IMR-90 (cell line): ENCODE results near the gene CHD3. TPM values are rescaled to one million over a fixed set of nuclear protein-coding genes. Genes with fewer than 3 reads are reported as not detected.
A peak's percentile ranks its signal among the peaks of the same experiment; 100 is the strongest.

ENCODE experiments used
- ATAC-seq: fragments of 200-7000 bp; cut with Tn5 transposase; 2 replicates; pipeline ENCODE4 v1.9.1; 2020; ENCODE audit warnings: low read depth, mild to moderate bottlenecking, moderate library complexity
- BruUV-seq: library from RNA; stranded (reverse); fragments of 400-500 nt; replicated peaks from 2 replicates; lab custom pipeline; 2021; lab: Mats Ljungman, UMichigan
- CTCF ChIA-PET: fragments of 300-600 bp; formaldehyde crosslinking; extraction: SDS; loops from one replicate; lab custom pipeline; 2021; ENCODE audit warnings: antibody characterized with exemption; lab: Yijun Ruan, JAX
- POLR2A ChIA-PET: fragments of 300-600 bp; sonication (Branson Sonifier 250); formaldehyde crosslinking; loops from one replicate; lab custom pipeline; 2022; ENCODE audit warnings: antibody characterized with exemption; ENCODE audit not compliant: unreplicated experiment; lab: Charles Lee
- DNase-seq: peaks from one replicate; pipeline ENCODE4 v3.0.0; 2013
- H2AFZ ChIP-seq: replicated peaks from 2 replicates; pipeline ENCODE3; 2013; ENCODE audit warnings: low read length, mild to moderate bottlenecking; ENCODE audit not compliant: poor library complexity
- H2AK5ac ChIP-seq: 2 replicates; pipeline ENCODE4 v1.6.1; 2013; ENCODE audit warnings: low read depth, low read length, inconsistent platforms
- H2AK9ac ChIP-seq: replicated peaks from 2 replicates; pipeline ENCODE3; 2013; ENCODE audit warnings: mild to moderate bottlenecking, low read depth, low read length, moderate library complexity; ENCODE audit not compliant: poor library complexity
- H2BK120ac ChIP-seq: 2 replicates; pipeline ENCODE4 v1.6.1; 2013; ENCODE audit warnings: low read depth, low read length, inconsistent platforms
- H2BK15ac ChIP-seq: 3 replicates; pipeline ENCODE4 v1.6.1; 2013; ENCODE audit warnings: low read depth, low read length, inconsistent platforms
- H2BK20ac ChIP-seq: 2 replicates; pipeline ENCODE4 v1.6.1; 2013; ENCODE audit warnings: low read depth, mild to moderate bottlenecking, inconsistent platforms, low read length, moderate library complexity
- H2BK5ac ChIP-seq: 2 replicates; pipeline ENCODE4 v1.6.1; 2013; ENCODE audit warnings: mild to moderate bottlenecking, low read depth, low read length, inconsistent platforms; ENCODE audit not compliant: poor library complexity, severe bottlenecking
- H3K14ac ChIP-seq: replicated peaks from 2 replicates; pipeline ENCODE4 v1.6.1; 2013; ENCODE audit warnings: low read depth, low read length, inconsistent platforms
- H3K18ac ChIP-seq: 2 replicates; pipeline ENCODE4 v1.6.1; 2013; ENCODE audit warnings: low read depth, low read length, control low read depth
- H3K23ac ChIP-seq: 2 replicates; pipeline ENCODE4 v1.6.1; 2013; ENCODE audit warnings: low read depth, low read length, inconsistent platforms
- H3K27ac ChIP-seq: 2 replicates; pipeline ENCODE4 v1.5.1; 2013; ENCODE audit warnings: mild to moderate bottlenecking, control low read depth, low read length; ENCODE audit not compliant: insufficient read depth
- H3K27me3 ChIP-seq: 2 replicates; pipeline ENCODE4 v1.6.1; 2013; ENCODE audit warnings: low read length; ENCODE audit not compliant: control insufficient read depth, insufficient read depth
- H3K36me3 ChIP-seq: 2 replicates; pipeline ENCODE4 v1.6.1; 2013; ENCODE audit warnings: low read length, mixed read lengths; ENCODE audit not compliant: control insufficient read depth, insufficient read depth
- H3K4ac ChIP-seq: 2 replicates; pipeline ENCODE4 v1.6.1; 2013; ENCODE audit warnings: low read depth, low read length, inconsistent platforms
- H3K4me1 ChIP-seq: 2 replicates; pipeline ENCODE4 v1.6.1; 2013; ENCODE audit warnings: low read length, mixed read lengths; ENCODE audit not compliant: control insufficient read depth, insufficient read depth
- H3K4me2 ChIP-seq: 2 replicates; pipeline ENCODE4 v1.6.1; 2013; ENCODE audit warnings: low read depth, mild to moderate bottlenecking, control low read depth, low read length, moderate library complexity
- H3K4me3 ChIP-seq: 2 replicates; pipeline ENCODE4 v1.5.1; 2013; ENCODE audit warnings: low read depth, mild to moderate bottlenecking, control low read depth, low read length, moderate library complexity; ENCODE audit not compliant: insufficient read depth
- H3K56ac ChIP-seq: 2 replicates; pipeline ENCODE4 v1.6.1; 2013; ENCODE audit warnings: low read length, inconsistent platforms; ENCODE audit not compliant: insufficient read depth; ENCODE audit errors: extremely low read depth
- H3K79me1 ChIP-seq, 2 experiments: 2 replicates each; pipeline ENCODE4 v1.6.1; 2013; ENCODE audit warnings: low read length in 2 of 2, inconsistent platforms in 1 of 2, low read depth in 1 of 2
- H3K9ac ChIP-seq: 2 replicates; pipeline ENCODE4 v1.6.1; 2013; ENCODE audit warnings: low read depth, low read length, control low read depth
- H3K9me1 ChIP-seq: 2 replicates; pipeline ENCODE4 v1.6.1; 2013; ENCODE audit warnings: low read length, inconsistent platforms; ENCODE audit not compliant: insufficient read depth
- H3K9me3 ChIP-seq: 2 replicates; pipeline ENCODE4 v1.6.1; 2013; ENCODE audit warnings: low read length; ENCODE audit not compliant: control insufficient read depth, insufficient read depth
- H4K20me1 ChIP-seq: 2 replicates; pipeline ENCODE4 v1.6.1; 2013; ENCODE audit warnings: low read length, inconsistent platforms; ENCODE audit not compliant: insufficient read depth
- H4K5ac ChIP-seq: 2 replicates; pipeline ENCODE4 v1.6.1; 2013; ENCODE audit warnings: mild to moderate bottlenecking, low read depth, low read length, control low read depth
- H4K8ac ChIP-seq, 2 experiments: 2 replicates each; pipeline ENCODE4 v1.6.1; 2013; ENCODE audit warnings: low read depth in 2 of 2, low read length in 2 of 2, control low read depth in 1 of 2, inconsistent platforms in 1 of 2
- H4K91ac ChIP-seq: 2 replicates; pipeline ENCODE4 v1.6.1; 2013; ENCODE audit warnings: low read depth, low read length, inconsistent platforms; ENCODE audit not compliant: insufficient read depth
- FOS ChIP-seq: fragments of 150-350 bp; IDR thresholded peaks from 2 replicates; pipeline ENCODE4 v1.6.1; 2016; ENCODE audit warnings: low read depth, low read length
- MAFK ChIP-seq: IDR thresholded peaks from 2 replicates; pipeline ENCODE4 v1.6.1; 2012; ENCODE audit warnings: low read depth, low read length, improper control_type of control experiment
- WGBS, 2 experiments: methylation state at CpG; one replicate each; pipeline versions ENCODE4 v1.1.5 to v1.1.7; 2013; ENCODE audit warnings: missing lambda C conversion rate in 2 of 2; ENCODE audit not compliant: insufficient read length in 1 of 2; ENCODE audit errors: extremely low coverage in 2 of 2; 5-methylcytosine and 5-hydroxymethylcytosine counted together
- dilution Hi-C: fragments of 300-500 bp; cut with HindIII; formaldehyde crosslinking; loops from one replicate; pipeline ENCODE4 v1.14.3; 2018; ENCODE audit warnings: low sequenced_read_pairs; ENCODE audit not compliant: unreplicated experiment
- in situ Hi-C: fragments of 300-500 bp; cut with MboI; formaldehyde crosslinking; loops from 3 replicates; pipeline ENCODE4 v1.14.3; 2019; ENCODE audit warnings: low sequenced_read_pairs, inconsistent platforms, mixed read lengths
- intact Hi-C: fragments of 100-400 bp; cut with micrococcal nuclease; formaldehyde crosslinking; loops from 2 replicates; pipeline ENCODE4 v1.10.0; 2022
- polyA plus RNA-seq, 3 experiments: library from polyadenylated mRNA; depleted of rRNA; stranded (reverse); fragments of >200 nt; gene quantifications; 2 replicates each; pipeline ENCODE4 v1.2.3, GENCODE V29; 2012; ENCODE audit warnings: low replicate concordance in 1 of 3
- total RNA-seq: library from RNA; depleted of rRNA; stranded (reverse); fragments of >200 nt; gene quantifications from 2 replicates; pipeline ENCODE4 v1.2.3, GENCODE V29; 2012

The CHD3 gene
- total and polyA plus RNA-seq, 2 of the 4 experiments (the other 2 are of a cell fraction): 65.4 to 78.1 TPM

- Histone ChIP-seq H3K9me3 (no peaks in the 10 kb centered on the region), H4K5ac (no peak overlapping the region), H2BK5ac (no peak overlapping the region), H3K4me2 (no peak overlapping the region), H3K4me1 (no peaks in the 10 kb centered on the region), H3K27me3 (peaks cover 4% of the 10 kb centered on the region), H2BK20ac (no peak overlapping the region), H4K91ac (no peak overlapping the region), H2AK5ac (no peak overlapping the region), H3K56ac (no peak overlapping the region), H3K4me3 (no peak overlapping the region), H3K4ac (no peak overlapping the region), H3K23ac (no peak overlapping the region), H3K27ac (no peak overlapping the region), H3K9me1 (no peaks in the 10 kb centered on the region), H3K36me3 (no peaks in the 10 kb centered on the region), H3K79me1 (no peaks in the 10 kb centered on the region), H3K9ac (no peak overlapping the region), H3K18ac (no peak overlapping the region), H2AFZ (no peak overlapping the region), H4K20me1 (no peaks in the 10 kb centered on the region), H4K8ac (no peak overlapping the region), H2BK120ac (no peak overlapping the region), H2AK9ac (no peak overlapping the region), H2BK15ac (no peak overlapping the region), H3K14ac (no peak overlapping the region)
- no peak for ATAC-seq
- no peak for TF ChIP-seq FOS
- TF ChIP-seq MAFK: peak; percentile 30; the same call in 1 of the 2 replicates
- intact Hi-C loops: no loop called here
- BruUV-seq: no TSS peak
- WGBS, 2 experiments: 70% methylated on average over 2 of the region's 11 CpGs; no CpG with 5 or more reads in 1 of the 2 experiments
- ChIA-PET CTCF (no interaction called here), POLR2A (no interaction called here)
- dilution Hi-C loops: no loop called here
- peak; percentile 12 for DNase-seq
- in situ Hi-C loops: no loop called here
Observed at GRCh38 chr17:7956228-7956965, 67.8 kb downstream of the CHD3 start.
